CD14-positive monocyte (primary cell): ENCODE measurements around the gene CEND1. TPM values are rescaled to one million over a fixed set of nuclear protein-coding genes. Genes with fewer than 3 reads are reported as not detected.
A peak's percentile ranks its signal among the peaks of the same experiment; 100 is the strongest.

Experiments used
- DNase-seq, 3 donors: peaks; one replicate each; pipeline ENCODE4 v3.0.0-alpha.2; 2011 to 2022
- H2AFZ ChIP-seq: 2 replicates; pipeline ENCODE4 v1.6.0; 2012; ENCODE audit warnings: mild to moderate bottlenecking, low read depth, low read length, inconsistent platforms; ENCODE audit not compliant: insufficient read depth, poor library complexity, severe bottlenecking
- H3K27ac ChIP-seq, 2 donors: 1 replicate in 1 of 2; 2 replicates in 1 of 2; pipeline ENCODE4 v1.5.1; 2012 to 2013; ENCODE audit warnings: low read length in 2 of 2, control low read depth in 1 of 2, inconsistent platforms in 1 of 2, low read depth in 1 of 2, mild to moderate bottlenecking in 1 of 2
- H3K27me3 ChIP-seq, 2 donors: one replicate each; pipeline versions ENCODE4 v1.6.0 to v1.6.1; 2011 to 2013; ENCODE audit warnings: low read length in 2 of 2; ENCODE audit not compliant: control insufficient read depth in 2 of 2, insufficient read depth in 2 of 2
- H3K36me3 ChIP-seq, 2 donors: replicated peaks in 1 of 2; 1 replicate in 1 of 2; 2 replicates in 1 of 2; pipeline versions ENCODE4 v1.5.1 to v1.6.1; 2012 to 2013; ENCODE audit warnings: low read length in 2 of 2, control low read depth in 1 of 2, inconsistent platforms in 1 of 2, mild to moderate bottlenecking in 1 of 2; ENCODE audit not compliant: insufficient read depth in 2 of 2, control insufficient read depth in 1 of 2
- H3K4me1 ChIP-seq, 2 donors: 1 replicate in 1 of 2; 2 replicates in 1 of 2; pipeline versions ENCODE4 v1.5.1 to v1.6.1; 2012 to 2013; ENCODE audit warnings: low read length in 2 of 2, control low read depth in 1 of 2, inconsistent platforms in 1 of 2, mild to moderate bottlenecking in 1 of 2, moderate library complexity in 1 of 2; ENCODE audit not compliant: insufficient read depth in 2 of 2, control insufficient read depth in 1 of 2
- H3K4me2 ChIP-seq: replicated peaks from 2 replicates; pipeline ENCODE3; 2012; ENCODE audit warnings: low read length, moderate library complexity, mild to moderate bottlenecking; ENCODE audit not compliant: poor library complexity, severe bottlenecking; ENCODE audit errors: extremely low read depth
- H3K4me3 ChIP-seq, 3 experiments: fragments of 200-600 bp in 1 of 3; sonication (generic) in 1 of 3; replicated peaks in 1 of 3; 1 replicate in 2 of 3; 2 replicates in 1 of 3; pipeline ENCODE4 v1.5.1; 2011 to 2013; ENCODE audit warnings: low read length in 3 of 3, mild to moderate bottlenecking in 3 of 3, control low read depth in 2 of 3, low read depth in 2 of 3, inconsistent platforms in 1 of 3, moderate library complexity in 1 of 3
- H3K79me2 ChIP-seq: 2 replicates; pipeline ENCODE4 v1.6.0; 2012; ENCODE audit warnings: mild to moderate bottlenecking, control low read depth, inconsistent platforms, low read length, moderate library complexity; ENCODE audit not compliant: insufficient read depth
- H3K9ac ChIP-seq: 2 replicates; pipeline ENCODE4 v1.6.0; 2017; ENCODE audit warnings: low read length, mild to moderate bottlenecking; ENCODE audit not compliant: insufficient read depth, poor library complexity, severe bottlenecking
- H3K9me3 ChIP-seq, 2 donors: replicated peaks in 1 of 2; 1 replicate in 1 of 2; 2 replicates in 1 of 2; pipeline versions ENCODE4 v1.5.1 to v1.6.1; 2012 to 2013; ENCODE audit warnings: low read length in 2 of 2, control low read depth in 1 of 2; ENCODE audit not compliant: control insufficient read depth in 1 of 2, insufficient read depth in 1 of 2
- H4K20me1 ChIP-seq: 2 replicates; pipeline ENCODE4 v1.6.0; 2012; ENCODE audit warnings: mild to moderate bottlenecking, low read length, control low read depth, moderate library complexity; ENCODE audit not compliant: insufficient read depth
- H3K27ac Mint-ChIP-seq, 7 donors: one replicate each; pipeline ENCODE4 v1.8.0; 2020; ENCODE audit warnings: mild to moderate bottlenecking in 7 of 7, mixed read lengths in 7 of 7, moderate library complexity in 6 of 7, inconsistent platforms in 2 of 7
- H3K27me3 Mint-ChIP-seq, 3 donors: one replicate each; pipeline ENCODE4 v1.8.0; 2021 to 2022; ENCODE audit warnings: low read depth in 3 of 3, mild to moderate bottlenecking in 3 of 3, mixed read lengths in 3 of 3, moderate library complexity in 3 of 3, inconsistent platforms in 1 of 3
- H3K36me3 Mint-ChIP-seq, 2 donors: one replicate each; pipeline ENCODE4 v1.8.0; 2020; ENCODE audit warnings: mixed read lengths in 2 of 2, inconsistent platforms in 1 of 2, mild to moderate bottlenecking in 1 of 2
- H3K4me1 Mint-ChIP-seq: one replicate; pipeline ENCODE4 v1.8.0; 2020; ENCODE audit warnings: mild to moderate bottlenecking, mixed read lengths
- H3K4me3 Mint-ChIP-seq, 2 donors: one replicate each; pipeline ENCODE4 v1.8.0; 2020; ENCODE audit warnings: mild to moderate bottlenecking in 2 of 2, mixed read lengths in 2 of 2, moderate library complexity in 1 of 2
- H3K9me3 Mint-ChIP-seq, 7 donors: one replicate each; pipeline ENCODE4 v1.8.0; 2020 to 2022; ENCODE audit warnings: mixed read lengths in 7 of 7, mild to moderate bottlenecking in 6 of 7, moderate library complexity in 6 of 7, inconsistent platforms in 2 of 7
- WGBS: methylation state at CpG from one replicate; pipeline ENCODE4 v1.1.5; 2013; ENCODE audit warnings: missing lambda C conversion rate; ENCODE audit not compliant: insufficient coverage; 5-methylcytosine and 5-hydroxymethylcytosine counted together
- intact Hi-C, 2 donors: fragments of 100-400 bp; cut with micrococcal nuclease; formaldehyde crosslinking; loops; one replicate each; pipeline versions ENCODE4 v1.15.0 to v1.15.1; 2023
- polyA plus RNA-seq, 3 donors: library from polyadenylated mRNA; depleted of rRNA in 1 of 3; unstranded in 2 of 3; stranded (reverse) in 1 of 3; fragments of 300-500 nt in 2 of 3; fragments of >200 nt in 1 of 3; fragmentation: Illumina TruSeq in 2 of 3; gene quantifications; 1 replicate in 2 of 3; 2 replicates in 1 of 3; pipeline ENCODE4 v1.2.3, GENCODE V29; 2012 to 2021
- TF ChIP-seq, protein P1 (sequence below): fragments of 200-600 bp; IDR thresholded peaks from one replicate; pipeline ENCODE4 v1.8.0; 2022; ENCODE audit warnings: antibody characterized with exemption, mild to moderate bottlenecking

Gene CEND1
- polyA plus RNA-seq, 3 donors: not detected

DNA sequence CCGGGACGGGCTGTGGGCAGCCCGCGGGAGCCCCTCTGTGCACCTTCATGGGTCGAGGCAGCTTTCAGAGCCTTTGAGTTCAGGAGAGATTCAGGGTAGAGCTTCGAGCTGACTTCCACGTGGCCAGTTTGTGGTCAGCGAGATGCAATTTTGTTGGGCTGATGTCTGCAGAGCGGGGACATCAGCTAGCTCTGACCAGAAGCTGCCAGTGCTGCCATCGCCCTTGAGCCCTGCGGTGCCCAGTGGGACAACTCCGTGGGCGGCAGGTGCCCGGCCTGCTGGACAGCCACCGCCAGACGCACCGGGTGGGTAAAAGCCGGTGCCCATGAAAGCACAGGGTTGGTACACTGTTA, 41.9 kb downstream of the CEND1 start:
- Mint-ChIP-seq H3K4me3 (peak overlapping the region; percentile 81 to 90), H3K27me3 (no peaks in the 10 kb centered on the region), H3K36me3 (peaks cover 8 to 21% of the 10 kb centered on the region in 2 donors), H3K27ac (peak overlapping the region; percentile 91 to 97 (median 96)), H3K4me1 (peaks cover 38% of the 10 kb centered on the region), H3K9me3 (no peaks in the 10 kb centered on the region)
- Histone ChIP-seq H3K79me2 (peaks cover 66% of the 10 kb centered on the region), H4K20me1 (peaks cover 55% of the 10 kb centered on the region), H3K9ac (peak overlapping the region; percentile 96), H3K36me3 (peaks cover 6 to 14% of the 10 kb centered on the region in 2 donors), H3K9me3 (no peaks in the 10 kb centered on the region), H3K27me3 (no peaks in the 10 kb centered on the region), H3K27ac (peak overlapping the region; percentile 92 to 98), H3K4me3 (peak overlapping the region; percentile 87 to 98 (median 90)), H2AFZ (peak overlapping the region; percentile 96), H3K4me1 (peaks cover 33 to 61% of the 10 kb centered on the region in 2 donors), H3K4me2 (peak overlapping the region; percentile 74)
- TF ChIP-seq, protein P1, sequence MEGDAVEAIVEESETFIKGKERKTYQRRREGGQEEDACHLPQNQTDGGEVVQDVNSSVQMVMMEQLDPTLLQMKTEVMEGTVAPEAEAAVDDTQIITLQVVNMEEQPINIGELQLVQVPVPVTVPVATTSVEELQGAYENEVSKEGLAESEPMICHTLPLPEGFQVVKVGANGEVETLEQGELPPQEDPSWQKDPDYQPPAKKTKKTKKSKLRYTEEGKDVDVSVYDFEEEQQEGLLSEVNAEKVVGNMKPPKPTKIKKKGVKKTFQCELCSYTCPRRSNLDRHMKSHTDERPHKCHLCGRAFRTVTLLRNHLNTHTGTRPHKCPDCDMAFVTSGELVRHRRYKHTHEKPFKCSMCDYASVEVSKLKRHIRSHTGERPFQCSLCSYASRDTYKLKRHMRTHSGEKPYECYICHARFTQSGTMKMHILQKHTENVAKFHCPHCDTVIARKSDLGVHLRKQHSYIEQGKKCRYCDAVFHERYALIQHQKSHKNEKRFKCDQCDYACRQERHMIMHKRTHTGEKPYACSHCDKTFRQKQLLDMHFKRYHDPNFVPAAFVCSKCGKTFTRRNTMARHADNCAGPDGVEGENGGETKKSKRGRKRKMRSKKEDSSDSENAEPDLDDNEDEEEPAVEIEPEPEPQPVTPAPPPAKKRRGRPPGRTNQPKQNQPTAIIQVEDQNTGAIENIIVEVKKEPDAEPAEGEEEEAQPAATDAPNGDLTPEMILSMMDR: no peak
- WGBS: 0% methylated on average over 15 of the region's 18 CpGs
- peak in 1 of 3 donors; percentile 32 for DNase-seq
- intact Hi-C loops: loop anchor here (1.0 to 5.0 kb wide), 2 partner anchors 48 to 49 kb away; partner anchors contain the start of gene SLC25A22 (in 1 of the 2)

DNA sequence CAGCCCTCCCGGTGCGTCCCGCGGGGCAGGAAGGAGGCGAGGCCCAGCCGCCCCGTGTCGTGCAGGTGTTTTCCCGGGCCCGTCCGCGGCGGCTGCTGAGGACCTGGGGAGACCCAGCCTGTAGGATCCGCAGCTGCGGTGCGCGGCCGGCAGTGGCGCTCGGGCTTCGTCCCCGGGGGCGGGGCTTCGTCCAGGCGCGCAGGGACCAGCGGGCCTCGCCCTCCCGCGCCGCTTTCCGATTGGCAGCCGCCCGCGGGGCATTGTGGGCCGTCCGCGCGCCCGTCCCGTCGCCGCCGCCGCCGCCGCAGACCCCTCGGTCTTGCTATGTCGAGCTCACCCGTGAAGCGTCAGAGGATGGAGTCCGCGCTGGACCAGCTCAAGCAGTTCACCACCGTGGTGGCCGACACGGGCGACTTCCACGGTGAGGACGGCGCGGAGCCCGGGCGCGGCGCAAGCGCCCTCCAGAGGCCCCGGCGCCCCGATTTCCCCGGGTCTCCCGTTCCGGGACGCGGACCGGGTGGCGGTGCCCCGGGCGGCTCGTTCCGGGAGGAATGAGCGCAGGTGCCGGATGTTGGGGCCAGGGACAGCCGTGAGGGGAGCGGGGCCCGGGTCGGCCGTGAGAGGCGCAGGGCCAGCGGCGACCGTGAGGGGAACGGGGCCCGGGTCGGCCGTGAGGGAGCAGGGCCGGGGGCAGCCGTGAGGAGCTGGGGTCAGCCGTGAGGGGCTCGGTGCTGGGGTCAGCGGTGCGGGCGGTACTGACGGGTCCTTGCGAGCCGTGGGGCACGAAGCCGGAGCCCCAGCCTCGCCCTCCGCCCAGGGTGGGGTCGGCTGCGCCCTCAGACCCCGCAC, 42.5 kb downstream of the CEND1 start, which contains the start of gene TALDO1:
TALDO1 (plus strand) TSS at position 307 of the 849 bp plus-strand sequence; CDS start at position 325, 18 bp downstream.
- Mint-ChIP-seq H3K27me3 (no peaks in the 10 kb centered on the region), H3K27ac (peak within 1 kb of the TSS; percentile 91 to 97 (median 96)), H3K9me3 (no peaks in the 10 kb centered on the region), H3K4me1 (peaks cover 35% of the 10 kb centered on the region), H3K36me3 (peaks cover 2 to 15% of the 10 kb centered on the region in 2 donors), H3K4me3 (peak within 1 kb of the TSS; percentile 81 to 91)
- DNase-seq: peak; percentile 79 to 84 (median 83)
- peak within 1 kb of the TSS; percentile 92 to 98 for H3K27ac ChIP-seq
- no peaks in the 10 kb centered on the region for H3K9me3 ChIP-seq
- intact Hi-C loops: loop anchor here (1.0 to 5.0 kb wide), 2 partner anchors 49 to 50 kb away; partner anchors contain the start of gene SLC25A22 (in 1 of the 2)
- peaks cover 33 to 61% of the 10 kb centered on the region in 2 donors for H3K4me1 ChIP-seq
- WGBS: under 1% methylated on average over 112 of the region's 112 CpGs
- H2AFZ ChIP-seq: peak within 1 kb of the TSS; percentile 96
- TF ChIP-seq, protein P1: no peak
- peaks cover 2 to 8% of the 10 kb centered on the region in 2 donors for H3K36me3 ChIP-seq
- peak within 1 kb of the TSS; percentile 96 for H3K9ac ChIP-seq
- no peaks in the 10 kb centered on the region for H3K27me3 ChIP-seq
- peaks cover 60% of the 10 kb centered on the region for H3K79me2 ChIP-seq
- H3K4me3 ChIP-seq: peak within 1 kb of the TSS; percentile 87 to 98 (median 90)
- H4K20me1 ChIP-seq: peaks cover 49% of the 10 kb centered on the region
- H3K4me2 ChIP-seq: peak within 1 kb of the TSS; percentile 74
